Kidney (tissue), 14 donors: ENCODE results near the gene AGL. TPM values are rescaled to one million over a fixed set of nuclear protein-coding genes. Genes with fewer than 3 reads are reported as not detected.
A peak's percentile ranks its signal among the peaks of the same experiment; 100 is the strongest.
"Not testable (repeated sequence)": the region's sequence is repeated elsewhere in the genome, so short reads cannot be mapped to it uniquely, and the experiment has no call there.

ENCODE experiments used
- DNase-seq, 5 donors: peaks; one replicate each; pipeline ENCODE4 v3.0.0-alpha.2; 2013 to 2020
- FAIRE-seq: peaks from 2 replicates; lab custom pipeline; 2012; peaks lifted over from hg19 to GRCh38; lab: Jason Lieb, UNC
- H3K27ac ChIP-seq, 2 donors: one replicate each; pipeline ENCODE4 v1.7.0; 2013; ENCODE audit warnings: low read depth in 2 of 2, low read length in 2 of 2, inconsistent platforms in 1 of 2
- H3K27me3 ChIP-seq: one replicate; pipeline ENCODE4 v1.7.1; 2013; ENCODE audit warnings: low read length, inconsistent platforms; ENCODE audit not compliant: control insufficient read depth, insufficient read depth
- H3K36me3 ChIP-seq, 3 donors: one replicate each; pipeline versions ENCODE4 v1.7.0 to v1.7.1; 2013; ENCODE audit warnings: low read length in 3 of 3, control low read depth in 1 of 3, inconsistent platforms in 1 of 3; ENCODE audit not compliant: insufficient read depth in 3 of 3, control insufficient read depth in 2 of 3
- H3K4me1 ChIP-seq, 3 donors: one replicate each; pipeline versions ENCODE4 v1.7.0 to v1.7.1; 2013; ENCODE audit warnings: low read length in 3 of 3, inconsistent platforms in 1 of 3, low read depth in 1 of 3; ENCODE audit not compliant: control insufficient read depth in 2 of 3, insufficient read depth in 2 of 3
- H3K4me3 ChIP-seq, 3 donors: one replicate each; pipeline versions ENCODE4 v1.7.0 to v1.8.1; 2013; ENCODE audit warnings: low read length in 3 of 3, control low read depth in 1 of 3, inconsistent platforms in 1 of 3
- H3K9ac ChIP-seq, 3 donors: one replicate each; pipeline versions ENCODE4 v1.7.0 to v1.7.1; 2013; ENCODE audit warnings: low read length in 3 of 3, control low read depth in 1 of 3, inconsistent platforms in 1 of 3
- H3K9me3 ChIP-seq, 3 donors: one replicate each; pipeline versions ENCODE4 v1.7.0 to v1.7.1; 2013; ENCODE audit warnings: low read length in 3 of 3, control low read depth in 1 of 3, inconsistent platforms in 1 of 3; ENCODE audit not compliant: control insufficient read depth in 2 of 3, insufficient read depth in 1 of 3
- intact Hi-C: fragments of 100-400 bp; cut with DNase I; formaldehyde crosslinking; loops from one replicate; pipeline ENCODE4 v1.11.1; 2022
- polyA plus RNA-seq: library from polyadenylated mRNA; stranded (reverse); fragments of 350-450 nt; fragmentation: Illumina TruSeq; extraction: RNeasy Lipid Tissue Mini Kit (QIAGEN cat#74804); gene quantifications from one replicate; pipeline ENCODE4 v1.2.3, GENCODE V29; 2014; ENCODE audit warnings: low read depth, low replicate concordance; ENCODE audit not compliant: insufficient read depth
- total RNA-seq: library from RNA; stranded (reverse); fragmentation: NEBNext Ultra II Directional; extraction: Animal tissue kit (Norgen Biotek cat#: 25700); gene quantifications from one replicate; pipeline ENCODE4 v1.2.1, GENCODE V29; 2021
- TF ChIP-seq, protein P1 (sequence below): IDR thresholded peaks from 3 replicates; pipeline ENCODE4 v1.5.1; 2012; ENCODE audit warnings: mild to moderate bottlenecking, moderate library complexity, borderline replicate concordance; ENCODE audit not compliant: insufficient read depth; ENCODE audit errors: extremely low read depth
- donor health status: control.
- donor health status: control.
- donor health status: control.
- donor health status: control.
- donor health status: control.
- donor health status: DM: yes; HTN: yes; CAD: no.
- donor health status: Normal renal cell carcinoma (clear cell type).

AGL gene
- total and polyA plus RNA-seq, 2 donors from 2014 or later, result 9.1 to 19.8 TPM

DNA sequence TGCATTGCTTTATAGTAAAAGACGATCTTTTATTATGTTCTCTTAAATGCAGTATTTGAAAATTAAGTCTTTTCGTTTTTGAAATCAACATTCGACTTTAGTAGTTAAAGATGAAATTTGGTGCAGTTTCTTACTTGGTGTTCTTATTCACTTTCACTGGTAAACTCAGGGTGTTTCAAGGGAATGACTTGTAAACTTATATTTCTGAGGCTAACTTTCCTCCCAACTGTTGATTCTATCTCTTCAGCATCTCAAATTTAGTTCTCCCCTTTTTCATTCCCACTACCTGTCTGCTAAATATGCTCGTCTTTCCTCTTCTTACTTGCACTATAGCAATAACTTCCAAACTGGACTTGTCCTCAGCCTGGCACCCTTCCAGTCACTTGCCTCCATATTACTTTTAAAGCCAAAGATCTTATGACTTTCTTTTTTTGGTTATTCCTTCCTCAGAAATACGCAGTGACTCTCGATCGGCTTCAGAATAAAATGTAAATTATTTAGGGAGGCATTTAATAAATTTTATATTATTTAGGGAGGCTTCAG, 120.6 kb downstream of the AGL start:
- Histone ChIP-seq H3K27me3 (no peaks in the 10 kb centered on the region), H3K27ac (no peak overlapping the region), H3K9me3 (no peaks in the 10 kb centered on the region), H3K4me1 (peaks cover 0 to 4% (median 0%) of the 10 kb centered on the region in 3 donors), H3K36me3 (no peaks in the 10 kb centered on the region), H3K4me3 (peak overlapping the region; percentile 91 to 99 (median 97)), H3K9ac (peak overlapping the region; percentile 76 to 94 (median 79))
- intact Hi-C loops, result no loop called here
- no peak for DNase-seq
- FAIRE-seq, result no peak
- TF ChIP-seq, protein P1, sequence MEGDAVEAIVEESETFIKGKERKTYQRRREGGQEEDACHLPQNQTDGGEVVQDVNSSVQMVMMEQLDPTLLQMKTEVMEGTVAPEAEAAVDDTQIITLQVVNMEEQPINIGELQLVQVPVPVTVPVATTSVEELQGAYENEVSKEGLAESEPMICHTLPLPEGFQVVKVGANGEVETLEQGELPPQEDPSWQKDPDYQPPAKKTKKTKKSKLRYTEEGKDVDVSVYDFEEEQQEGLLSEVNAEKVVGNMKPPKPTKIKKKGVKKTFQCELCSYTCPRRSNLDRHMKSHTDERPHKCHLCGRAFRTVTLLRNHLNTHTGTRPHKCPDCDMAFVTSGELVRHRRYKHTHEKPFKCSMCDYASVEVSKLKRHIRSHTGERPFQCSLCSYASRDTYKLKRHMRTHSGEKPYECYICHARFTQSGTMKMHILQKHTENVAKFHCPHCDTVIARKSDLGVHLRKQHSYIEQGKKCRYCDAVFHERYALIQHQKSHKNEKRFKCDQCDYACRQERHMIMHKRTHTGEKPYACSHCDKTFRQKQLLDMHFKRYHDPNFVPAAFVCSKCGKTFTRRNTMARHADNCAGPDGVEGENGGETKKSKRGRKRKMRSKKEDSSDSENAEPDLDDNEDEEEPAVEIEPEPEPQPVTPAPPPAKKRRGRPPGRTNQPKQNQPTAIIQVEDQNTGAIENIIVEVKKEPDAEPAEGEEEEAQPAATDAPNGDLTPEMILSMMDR, result no peak

- H3K27me3 ChIP-seq, H3K27ac ChIP-seq, H3K4me1 ChIP-seq, FAIRE-seq, H3K4me3 ChIP-seq, DNase-seq, H3K36me3 ChIP-seq, H3K9ac ChIP-seq, intact Hi-C loops, H3K9me3 ChIP-seq: not testable (repeated sequence)
Measured at GRCh38 chr1:99972066-99972465, 121.9 kb downstream of the AGL start.

Other genes with a start within 250 kb of the AGL start
- 25.2 TPM for gene PALMD, start 204.2 kb upstream of the AGL start, total RNA-seq
- gene PALMD, start 204.2 kb upstream of the AGL start, polyA plus RNA-seq, result 10.1 TPM
- 7.4 TPM for gene FRRS1, start 83.7 kb upstream of the AGL start, total RNA-seq
- 1.0 TPM for gene FRRS1, start 83.7 kb upstream of the AGL start, polyA plus RNA-seq
- 28.2 TPM for gene SLC35A3, start 119.6 kb downstream of the AGL start, total RNA-seq
- 17.9 TPM for gene SLC35A3, start 119.6 kb downstream of the AGL start, polyA plus RNA-seq